ENCODE data around the gene MNX1.

DNA sequence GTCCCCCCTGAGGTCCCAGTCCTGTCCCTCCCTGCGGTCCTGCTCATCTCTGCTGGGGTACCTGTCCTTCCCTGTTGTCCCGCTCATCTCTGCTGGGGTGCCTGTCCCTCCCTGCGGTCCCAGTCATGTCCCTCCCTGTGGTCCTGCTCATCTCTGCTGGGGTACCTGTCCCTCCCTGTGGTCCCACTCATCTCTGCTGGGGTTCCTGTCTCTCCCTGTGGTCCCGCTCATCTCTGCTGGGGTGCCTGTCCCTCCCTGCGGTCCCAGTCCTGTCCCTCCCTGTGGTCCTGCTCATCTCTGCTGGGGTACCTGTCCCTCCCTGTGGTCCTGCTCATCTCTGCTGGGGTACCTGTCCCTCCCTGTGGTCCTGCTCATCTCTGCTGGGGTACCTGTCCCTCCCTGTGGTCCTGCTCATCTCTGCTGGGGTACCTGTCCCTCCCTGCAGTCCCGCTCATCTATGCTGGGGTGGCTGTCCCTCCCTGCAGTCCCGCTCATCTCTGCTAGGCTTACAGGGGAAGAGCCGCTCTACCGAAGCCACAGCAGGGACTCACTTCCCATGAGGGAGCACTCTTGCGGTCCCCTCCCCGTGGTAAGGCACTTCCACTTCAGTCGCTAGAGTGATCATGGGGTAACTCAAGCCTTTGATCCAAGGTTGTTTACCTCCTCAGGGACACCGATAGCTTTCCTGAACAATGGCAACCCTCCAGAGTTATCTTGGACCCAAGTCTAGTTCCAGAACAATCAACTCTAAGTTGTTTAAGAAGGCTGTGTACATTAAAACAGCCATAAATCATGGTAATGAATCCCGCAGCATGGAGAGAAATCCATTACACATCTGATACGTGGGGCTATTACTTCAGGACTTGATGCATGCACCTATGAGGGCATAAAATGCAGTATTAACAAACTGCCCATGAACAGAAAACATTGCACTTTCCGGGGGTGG is 46.8 kb upstream of the MNX1 start:
- TF ChIP-seq, protein P1, sequence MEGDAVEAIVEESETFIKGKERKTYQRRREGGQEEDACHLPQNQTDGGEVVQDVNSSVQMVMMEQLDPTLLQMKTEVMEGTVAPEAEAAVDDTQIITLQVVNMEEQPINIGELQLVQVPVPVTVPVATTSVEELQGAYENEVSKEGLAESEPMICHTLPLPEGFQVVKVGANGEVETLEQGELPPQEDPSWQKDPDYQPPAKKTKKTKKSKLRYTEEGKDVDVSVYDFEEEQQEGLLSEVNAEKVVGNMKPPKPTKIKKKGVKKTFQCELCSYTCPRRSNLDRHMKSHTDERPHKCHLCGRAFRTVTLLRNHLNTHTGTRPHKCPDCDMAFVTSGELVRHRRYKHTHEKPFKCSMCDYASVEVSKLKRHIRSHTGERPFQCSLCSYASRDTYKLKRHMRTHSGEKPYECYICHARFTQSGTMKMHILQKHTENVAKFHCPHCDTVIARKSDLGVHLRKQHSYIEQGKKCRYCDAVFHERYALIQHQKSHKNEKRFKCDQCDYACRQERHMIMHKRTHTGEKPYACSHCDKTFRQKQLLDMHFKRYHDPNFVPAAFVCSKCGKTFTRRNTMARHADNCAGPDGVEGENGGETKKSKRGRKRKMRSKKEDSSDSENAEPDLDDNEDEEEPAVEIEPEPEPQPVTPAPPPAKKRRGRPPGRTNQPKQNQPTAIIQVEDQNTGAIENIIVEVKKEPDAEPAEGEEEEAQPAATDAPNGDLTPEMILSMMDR (IDR thresholded peaks at IDR 0.05), result no peak
- TF ChIP-seq POLR2A (IDR thresholded peaks at IDR 0.05) (no peak), EP300 (IDR thresholded peaks at IDR 0.05) (no peak)
